Neural crest cell (in vitro differentiated cells): ENCODE results near the gene FOXK2. TPM values are rescaled to one million over a fixed set of nuclear protein-coding genes. Genes with fewer than 3 reads are reported as not detected.
A peak's percentile ranks its signal among the peaks of the same experiment; 100 is the strongest.

Experiments
- DNase-seq: peaks from one replicate; pipeline ENCODE4 v3.0.0; 2021; ENCODE audit warnings: low read depth, mixed read lengths, low spot score
- H3K27ac Mint-ChIP-seq: one replicate; pipeline ENCODE4 v1.8.0; 2021; ENCODE audit warnings: mild to moderate bottlenecking, mixed read lengths; ENCODE audit not compliant: unreplicated experiment
- H3K27me3 Mint-ChIP-seq: 2 replicates; pipeline ENCODE4 v1.8.0; 2021; ENCODE audit warnings: low read depth, mild to moderate bottlenecking, mixed read lengths
- H3K36me3 Mint-ChIP-seq: 2 replicates; pipeline ENCODE4 v1.8.0; 2021; ENCODE audit warnings: low read depth, mild to moderate bottlenecking, mixed read lengths
- H3K4me1 Mint-ChIP-seq: 2 replicates; pipeline ENCODE4 v1.8.0; 2021; ENCODE audit warnings: mixed read lengths
- H3K4me3 Mint-ChIP-seq: one replicate; pipeline ENCODE4 v1.8.0; 2021; ENCODE audit warnings: mild to moderate bottlenecking, mixed read lengths
- H3K9me3 Mint-ChIP-seq: 2 replicates; pipeline ENCODE4 v1.8.0; 2021; ENCODE audit warnings: mixed read lengths
- CTCF ChIP-seq: fragments of 200-600 bp; sonication (generic); conservative IDR thresholded peaks from 2 replicates; pipeline ENCODE4 v1.5.0; 2021; ENCODE audit warnings: antibody characterized with exemption, mild to moderate bottlenecking
- total RNA-seq: library from RNA; stranded (reverse); gene quantifications from 2 replicates; pipeline ENCODE4 v1.2.1, GENCODE V29; 2021

Gene FOXK2
- total RNA-seq, 1 donor from 2014 or later = 84.3 TPM

DNA sequence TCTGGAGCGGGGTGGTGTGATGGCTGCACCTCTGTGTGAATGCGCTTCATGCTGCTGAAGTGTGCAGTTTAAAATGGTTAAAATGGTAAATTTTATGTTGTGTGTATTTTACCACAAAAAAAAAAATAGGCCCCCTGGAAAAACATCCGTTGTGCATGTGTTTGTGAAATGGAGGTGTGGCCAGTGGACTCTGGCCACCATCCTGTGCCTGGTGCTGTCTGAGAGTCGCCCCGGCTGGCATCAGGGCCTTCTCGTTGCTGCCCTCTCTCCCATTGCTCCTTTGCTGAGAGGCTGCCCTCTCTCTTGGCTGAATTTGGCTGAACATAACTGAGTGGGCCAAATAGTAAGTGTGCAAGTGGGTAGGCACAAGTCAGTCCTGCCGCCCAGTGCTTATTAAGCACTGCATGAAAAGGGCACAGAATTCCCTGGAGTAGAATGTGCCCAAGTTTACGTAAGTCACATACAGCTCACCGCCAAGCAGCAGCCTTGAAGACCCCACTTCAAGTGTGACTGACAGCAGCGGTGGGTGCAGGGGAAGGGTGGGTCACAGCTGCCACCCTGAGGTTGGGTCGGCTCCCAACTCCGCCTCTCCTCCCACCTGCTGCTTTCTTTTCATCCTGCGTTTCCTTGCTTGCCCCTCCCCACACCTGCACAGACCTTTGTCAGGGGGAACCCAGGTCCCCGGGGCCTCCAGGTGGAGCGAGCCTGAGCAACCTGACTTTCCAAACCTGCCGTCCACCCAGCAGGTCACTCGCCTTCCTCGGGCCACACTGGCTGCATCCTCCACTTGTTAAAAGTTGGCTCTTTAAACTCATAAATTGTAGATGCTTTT lies 46.8 kb downstream of the FOXK2 start:
- no peak for TF ChIP-seq CTCF
- H3K27ac Mint-ChIP-seq = no peak overlapping the region
- H3K9me3 Mint-ChIP-seq = no peaks in the 10 kb centered on the region
- DNase-seq = no peak
- no peak overlapping the region for H3K4me3 Mint-ChIP-seq
- no peaks in the 10 kb centered on the region for H3K27me3 Mint-ChIP-seq
- H3K4me1 Mint-ChIP-seq = peaks cover 8% of the 10 kb centered on the region
- peaks cover 3% of the 10 kb centered on the region for H3K36me3 Mint-ChIP-seq

GRCh38 chr17:82567286-82567685 lies 47.8 kb downstream of the FOXK2 start:
- Mint-ChIP-seq H3K27me3 (no peaks in the 10 kb centered on the region), H3K27ac (no peak overlapping the region), H3K4me1 (no peaks in the 10 kb centered on the region), H3K4me3 (no peak overlapping the region), H3K36me3 (peaks cover 3% of the 10 kb centered on the region), H3K9me3 (no peaks in the 10 kb centered on the region)
- no peak for DNase-seq
- no peak for TF ChIP-seq CTCF

DNA sequence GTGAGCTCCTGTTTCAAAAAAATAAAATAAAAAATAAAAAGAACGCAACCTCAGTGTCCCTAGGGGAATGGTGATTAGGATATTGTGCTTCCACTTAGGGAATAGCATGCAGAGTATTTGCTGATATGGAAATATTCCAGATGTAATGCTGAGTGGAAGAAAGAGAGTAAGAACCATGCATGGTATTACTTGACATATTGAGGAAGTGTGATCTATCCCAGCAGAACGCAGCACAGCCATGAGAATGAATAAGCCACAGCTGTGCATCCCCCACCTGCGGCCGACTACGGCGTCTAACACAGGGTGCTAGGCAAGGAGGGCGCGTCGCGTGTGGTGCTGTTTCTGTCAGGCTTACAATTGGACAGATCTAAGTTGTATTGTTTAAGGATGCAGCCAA lies 49.5 kb downstream of the FOXK2 start:
- H3K36me3 Mint-ChIP-seq = peaks cover 3% of the 10 kb centered on the region
- no peak for TF ChIP-seq CTCF
- no peak overlapping the region for H3K4me3 Mint-ChIP-seq
- no peaks in the 10 kb centered on the region for H3K4me1 Mint-ChIP-seq
- H3K27me3 Mint-ChIP-seq = no peaks in the 10 kb centered on the region
- no peaks in the 10 kb centered on the region for H3K9me3 Mint-ChIP-seq
- DNase-seq = no peak
- H3K27ac Mint-ChIP-seq = no peak overlapping the region

GRCh38 chr17:82569621-82570020 lies 50.1 kb downstream of the FOXK2 start:
- peaks cover 3% of the 10 kb centered on the region for H3K36me3 Mint-ChIP-seq
- TF ChIP-seq CTCF = no peak
- no peaks in the 10 kb centered on the region for H3K27me3 Mint-ChIP-seq
- no peak overlapping the region for H3K4me3 Mint-ChIP-seq
- no peaks in the 10 kb centered on the region for H3K4me1 Mint-ChIP-seq
- DNase-seq = no peak
- no peak overlapping the region for H3K27ac Mint-ChIP-seq
- H3K9me3 Mint-ChIP-seq = no peaks in the 10 kb centered on the region

DNA sequence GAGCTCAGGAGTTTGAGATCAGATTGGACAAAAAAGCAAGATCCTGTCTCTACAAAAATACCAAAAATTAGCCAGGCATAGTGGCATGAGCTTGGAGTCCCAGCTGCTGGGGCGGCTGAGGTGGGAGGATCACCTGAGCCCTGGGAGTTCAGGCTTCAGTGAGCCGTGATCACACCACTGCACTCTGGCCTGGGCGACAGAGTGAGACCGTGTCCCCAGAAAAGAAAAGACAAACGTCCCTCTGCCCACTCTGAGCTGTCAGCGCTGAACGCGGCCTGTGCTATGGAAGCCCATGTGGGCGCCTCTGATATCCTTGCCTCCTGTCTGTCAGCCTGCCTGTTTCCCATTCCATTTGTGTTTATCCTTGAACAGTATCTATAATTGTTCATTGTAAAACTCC lies 50.7 kb downstream of the FOXK2 start:
- Mint-ChIP-seq H3K4me1 (no peaks in the 10 kb centered on the region), H3K4me3 (no peak overlapping the region), H3K36me3 (peaks cover 7% of the 10 kb centered on the region), H3K27ac (peak overlapping the region; percentile 43), H3K27me3 (no peaks in the 10 kb centered on the region), H3K9me3 (no peaks in the 10 kb centered on the region)
- no peak for DNase-seq
- no peak for TF ChIP-seq CTCF
